Measurements from ENCODE around the gene RPS6KA2. TPM values are rescaled to one million over a fixed set of nuclear protein-coding genes. Genes with fewer than 3 reads are reported as not detected.
A peak's percentile ranks its signal among the peaks of the same experiment; 100 is the strongest.

RPS6KA2 gene
- total RNA-seq, 1 donor from 2014 or later, result 103 TPM

- intact Hi-C loops (cut with DNase I), result no loop called here
- peak; percentile 46 for DNase-seq (ENCODE audit: low spot score)
Observed at GRCh38 chr6:166467436-166468000, 159.5 kb downstream of the RPS6KA2 start.

GRCh38 chr6:166466178-166467122, 160.6 kb downstream of the RPS6KA2 start:
- peak; percentile 56 for DNase-seq (ENCODE audit: low spot score)
- intact Hi-C loops (cut with DNase I), result no loop called here

GRCh38 chr6:166465671-166466087, 161.4 kb downstream of the RPS6KA2 start:
- DNase-seq (ENCODE audit: low spot score), result peak; percentile 73
- intact Hi-C loops (cut with DNase I), result no loop called here

- intact Hi-C loops (cut with DNase I), result no loop called here
- peak; percentile 17 for DNase-seq (ENCODE audit: low spot score)
Observed at GRCh38 chr6:166465003-166465399, 162.1 kb downstream of the RPS6KA2 start.

GRCh38 chr6:166464068-166465002, 162.7 kb downstream of the RPS6KA2 start:
- peak; percentile 66 for DNase-seq (ENCODE audit: low spot score)
- intact Hi-C loops (cut with DNase I), result no loop called here

- intact Hi-C loops (cut with DNase I), result no loop called here
- peak; percentile 56 for DNase-seq (ENCODE audit: low spot score)
Observed at GRCh38 chr6:166463359-166464067, 163.5 kb downstream of the RPS6KA2 start.

GRCh38 chr6:166462461-166463135, 164.5 kb downstream of the RPS6KA2 start:
- no peak for DNase-seq (ENCODE audit: low spot score)
- intact Hi-C loops (cut with DNase I), result no loop called here

- no peak for DNase-seq (ENCODE audit: low spot score)
- intact Hi-C loops (cut with DNase I), result no loop called here
Observed at GRCh38 chr6:166461821-166462460, 165.1 kb downstream of the RPS6KA2 start.

- DNase-seq (ENCODE audit: low spot score), result no peak
Observed at GRCh38 chr6:166460473-166461437, 166.3 kb downstream of the RPS6KA2 start.

GRCh38 chr6:166459906-166460305, 167.1 kb downstream of the RPS6KA2 start:
- no peak for DNase-seq (ENCODE audit: low spot score)
- intact Hi-C loops (cut with DNase I), result no loop called here

More at GRCh38 chr6:166460473-166461437, 166.3 kb downstream of the RPS6KA2 start:
- intact Hi-C loops (cut with DNase I), result no loop called here

- DNase-seq (ENCODE audit: low spot score), result no peak
- intact Hi-C loops (cut with DNase I), result no loop called here
Observed at GRCh38 chr6:166459272-166459671, 167.8 kb downstream of the RPS6KA2 start.

- intact Hi-C loops (cut with DNase I), result no loop called here
- no peak for DNase-seq (ENCODE audit: low spot score)
Observed at GRCh38 chr6:166456395-166457156, 170.5 kb downstream of the RPS6KA2 start.

- intact Hi-C loops (cut with DNase I), result no loop called here
- no peak for DNase-seq (ENCODE audit: low spot score)
Observed at GRCh38 chr6:166454692-166455515, 172.1 kb downstream of the RPS6KA2 start.

- intact Hi-C loops (cut with DNase I), result no loop called here
- no peak for DNase-seq (ENCODE audit: low spot score)
Observed at GRCh38 chr6:166453651-166454050, 173.4 kb downstream of the RPS6KA2 start.

GRCh38 chr6:166450167-166450873, 176.7 kb downstream of the RPS6KA2 start:
- DNase-seq (ENCODE audit: low spot score), result peak; percentile 55
- intact Hi-C loops (cut with DNase I), result no loop called here
